K562 treated with DMSO at 1 percent for 24 hours (cell line): Measurements from ENCODE around the gene ZDHHC8. TPM values are rescaled to one million over a fixed set of nuclear protein-coding genes. Genes with fewer than 3 reads are reported as not detected.

Source experiments
- total RNA-seq: library from RNA; unstranded; fragments of 300-600 nt; gene quantifications from 2 replicates; pipeline ENCODE4 v1.2.3, GENCODE V29; 2022; ENCODE audit warnings: low read depth; ENCODE audit not compliant: insufficient read depth

ZDHHC8 gene
- 36.2 and 37.9 TPM in 2 replicates for total RNA-seq

GRCh38 chr22:20131597-20131858 is at the start of gene ZDHHC8:
Gene ZDHHC8 (plus strand): TSS chr22:20131804. CDS start chr22:20131948, 144 bp downstream.

GRCh38 chr22:20115691-20116375 is 15.8 kb upstream of the ZDHHC8 start, which contains the start of gene RANBP1:
Gene RANBP1 (plus strand): TSS chr22:20116104. CDS start chr22:20116185, 81 bp downstream.

GRCh38 chr22:20116951-20117632 is 14.5 kb upstream of the ZDHHC8 start, which contains the start of gene TRMT2A:
Gene TRMT2A (minus strand): TSS chr22:20117226. CDS start chr22:20116906, 320 bp downstream.

GRCh38 chr22:20150381-20151275 is 19.0 kb downstream of the ZDHHC8 start, which contains the start of gene CCDC188:
Gene CCDC188 (minus strand): TSS chr22:20151055. CDS start chr22:20150986, 69 bp downstream.

Other genes starting within 250 kb of the ZDHHC8 start
- gene COMT, start 190.0 kb upstream of the ZDHHC8 start, total RNA-seq, result 717 and 742 TPM in 2 replicates
- gene TXNRD2, start 190.0 kb upstream of the ZDHHC8 start, total RNA-seq, result 131 and 135 TPM in 2 replicates
- gene ARVCF, start 115.0 kb upstream of the ZDHHC8 start, total RNA-seq, result 60.7 and 69.4 TPM in 2 replicates
- 97.1 and 98.2 TPM in 2 replicates for gene TANGO2, start 110.7 kb upstream of the ZDHHC8 start, total RNA-seq
- gene DGCR8, start 51.6 kb upstream of the ZDHHC8 start, total RNA-seq, result 47.4 and 51.1 TPM in 2 replicates
- gene RANBP1, start 15.7 kb upstream of the ZDHHC8 start, total RNA-seq, result 621 and 645 TPM in 2 replicates
- 124 and 158 TPM in 2 replicates for gene TRMT2A, start 14.6 kb upstream of the ZDHHC8 start, total RNA-seq
- not detected in 2 replicates for gene CCDC188, start 19.3 kb downstream of the ZDHHC8 start, total RNA-seq
- gene RTN4R, start 136.5 kb downstream of the ZDHHC8 start, total RNA-seq, result 11.8 and 12.8 TPM in 2 replicates
- gene DGCR6L, start 188.3 kb downstream of the ZDHHC8 start, total RNA-seq, result 407 and 409 TPM in 2 replicates